ENCODE measurements around the gene AGBL5. TPM values are rescaled to one million over a fixed set of nuclear protein-coding genes. Genes with fewer than 3 reads are reported as not detected.
"Not testable (repeated sequence)": the region's sequence is repeated elsewhere in the genome, so short reads cannot be mapped to it uniquely, and the experiment has no call there.

Gene AGBL5
- total and polyA plus RNA-seq, 5 donors: 5.9 to 12.4 (median 11.0) TPM

DNA sequence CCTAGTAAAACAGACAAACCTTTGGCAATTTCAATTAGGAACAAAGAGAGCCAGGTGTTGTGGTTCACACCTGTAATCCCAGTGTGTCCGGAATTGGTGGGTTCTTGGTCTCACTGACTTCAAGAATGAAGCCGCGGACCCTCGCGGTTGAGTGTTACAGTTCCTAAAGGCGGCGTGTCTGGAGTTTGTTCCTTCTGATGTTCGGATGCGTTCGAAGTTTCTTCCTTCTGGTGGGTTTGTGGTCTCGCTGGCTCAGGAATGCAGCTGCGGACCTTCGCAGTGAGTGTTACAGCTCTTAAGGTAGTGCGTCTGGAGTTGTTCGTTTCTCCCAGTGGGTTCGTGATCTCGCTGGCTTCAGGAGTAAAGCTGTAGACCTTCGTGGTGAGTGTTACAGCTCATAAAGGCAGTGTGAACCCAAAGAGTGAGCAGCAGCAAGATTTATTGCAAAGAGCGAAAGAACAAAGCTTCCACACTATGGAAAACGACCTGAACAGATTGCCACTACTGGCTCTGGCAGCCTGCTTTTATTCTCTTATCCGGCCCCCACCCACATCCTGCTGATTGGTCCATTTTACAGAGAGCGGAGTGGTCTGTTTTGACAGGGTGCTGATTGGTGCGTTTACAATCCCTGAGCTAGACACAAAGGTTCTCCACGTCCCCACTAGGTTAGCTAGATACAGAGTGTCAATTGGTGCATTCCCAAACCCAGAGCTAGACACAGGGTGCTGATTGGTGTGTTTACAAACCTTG lies 59.3 kb downstream of the AGBL5 start:
- peak in 1 of 3 donors; percentile 11 for DNase-seq
- 85% methylated on average over 24 of the region's 24 CpGs for WGBS
- H3K27ac ChIP-seq (ENCODE audit: low read length); H3K9me3 ChIP-seq (ENCODE audit: control insufficient read depth, low read length); H3K4me1 ChIP-seq (ENCODE audit: control insufficient read depth, insufficient read depth, low read length); H3K27me3 ChIP-seq (ENCODE audit: control insufficient read depth, insufficient read depth); ATAC-seq; H3K4me3 ChIP-seq (ENCODE audit: low read length): not testable (repeated sequence)
- intact Hi-C loops (cut with DNase I): loop anchor here in 1 of 4 donors (5.0 kb wide), 1 partner anchor 77 kb away; no protein-coding TSS in a partner anchor

GRCh38 chr2:27111392-27112078 lies 60.1 kb downstream of the AGBL5 start:
- peak in 1 of 3 donors; percentile 28 for DNase-seq

GRCh38 chr2:27115519-27115918 lies 64.1 kb downstream of the AGBL5 start:
- Histone ChIP-seq H3K9me3 (ENCODE audit: control insufficient read depth, low read length) (no peaks in the 10 kb centered on the region), H3K4me3 (ENCODE audit: low read length) (no peak overlapping the region), H3K27me3 (ENCODE audit: control insufficient read depth, insufficient read depth) (no peaks in the 10 kb centered on the region), H3K27ac (ENCODE audit: low read length) (no peak overlapping the region), H3K4me1 (ENCODE audit: control insufficient read depth, insufficient read depth, low read length) (peaks cover 3% of the 10 kb centered on the region)
- DNase-seq (no peak), ATAC-seq (no peak)
- intact Hi-C loops (cut with DNase I): no loop called here
- WGBS: 61% methylated on average over 2 of the region's 2 CpGs

More at GRCh38 chr2:27111392-27112078, 60.1 kb downstream of the AGBL5 start:
- intact Hi-C loops (cut with DNase I): loop anchor here in 1 of 4 donors (5.0 kb wide), 1 partner anchor 76 kb away; no protein-coding TSS in a partner anchor
- not testable (repeated sequence) for H3K9me3 ChIP-seq (ENCODE audit: control insufficient read depth, low read length); H3K27me3 ChIP-seq (ENCODE audit: control insufficient read depth, insufficient read depth); H3K27ac ChIP-seq (ENCODE audit: low read length); H3K4me1 ChIP-seq (ENCODE audit: control insufficient read depth, insufficient read depth, low read length); H3K4me3 ChIP-seq (ENCODE audit: low read length); ATAC-seq
- WGBS: 90% methylated on average over 49 of the region's 49 CpGs

DNA sequence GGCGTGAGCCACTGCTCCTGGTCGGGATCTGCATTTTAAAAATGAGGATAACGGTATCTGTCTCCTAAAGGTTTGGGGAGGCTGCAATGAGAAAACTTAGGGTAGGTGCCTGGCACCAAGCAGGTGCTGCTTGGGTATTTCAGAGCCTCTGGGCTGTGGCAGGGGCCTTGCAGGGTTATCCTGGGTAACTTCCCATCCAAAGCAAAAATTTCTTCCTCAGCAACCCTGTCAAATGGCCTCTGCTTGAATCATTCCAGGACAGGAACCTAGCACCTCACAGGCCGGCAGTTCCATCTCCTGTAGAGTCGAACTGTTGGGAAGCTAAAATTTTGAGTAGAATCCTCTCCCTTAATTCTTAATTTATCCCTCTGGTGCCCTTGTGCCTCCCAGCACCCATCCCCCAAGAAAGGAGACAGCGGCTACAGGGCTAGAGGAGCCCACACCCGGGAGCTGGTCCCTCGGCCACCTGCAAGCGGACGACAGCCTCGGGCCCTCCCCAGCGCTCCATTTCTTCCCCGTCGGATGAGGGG lies 66.6 kb downstream of the AGBL5 start:
- 23% methylated on average over 14 of the region's 14 CpGs for WGBS
- H3K9me3 ChIP-seq (ENCODE audit: control insufficient read depth, low read length): no peaks in the 10 kb centered on the region
- no peak for ATAC-seq
- no peak overlapping the region for H3K27ac ChIP-seq (ENCODE audit: low read length)
- intact Hi-C loops (cut with DNase I): no loop called here
- H3K4me1 ChIP-seq (ENCODE audit: control insufficient read depth, insufficient read depth, low read length): peaks cover 3% of the 10 kb centered on the region
- no peaks in the 10 kb centered on the region for H3K27me3 ChIP-seq (ENCODE audit: control insufficient read depth, insufficient read depth)
- DNase-seq: peak in 1 of 3 donors; percentile 59
- peak overlapping the region; percentile 36 for H3K4me3 ChIP-seq (ENCODE audit: low read length)

DNA sequence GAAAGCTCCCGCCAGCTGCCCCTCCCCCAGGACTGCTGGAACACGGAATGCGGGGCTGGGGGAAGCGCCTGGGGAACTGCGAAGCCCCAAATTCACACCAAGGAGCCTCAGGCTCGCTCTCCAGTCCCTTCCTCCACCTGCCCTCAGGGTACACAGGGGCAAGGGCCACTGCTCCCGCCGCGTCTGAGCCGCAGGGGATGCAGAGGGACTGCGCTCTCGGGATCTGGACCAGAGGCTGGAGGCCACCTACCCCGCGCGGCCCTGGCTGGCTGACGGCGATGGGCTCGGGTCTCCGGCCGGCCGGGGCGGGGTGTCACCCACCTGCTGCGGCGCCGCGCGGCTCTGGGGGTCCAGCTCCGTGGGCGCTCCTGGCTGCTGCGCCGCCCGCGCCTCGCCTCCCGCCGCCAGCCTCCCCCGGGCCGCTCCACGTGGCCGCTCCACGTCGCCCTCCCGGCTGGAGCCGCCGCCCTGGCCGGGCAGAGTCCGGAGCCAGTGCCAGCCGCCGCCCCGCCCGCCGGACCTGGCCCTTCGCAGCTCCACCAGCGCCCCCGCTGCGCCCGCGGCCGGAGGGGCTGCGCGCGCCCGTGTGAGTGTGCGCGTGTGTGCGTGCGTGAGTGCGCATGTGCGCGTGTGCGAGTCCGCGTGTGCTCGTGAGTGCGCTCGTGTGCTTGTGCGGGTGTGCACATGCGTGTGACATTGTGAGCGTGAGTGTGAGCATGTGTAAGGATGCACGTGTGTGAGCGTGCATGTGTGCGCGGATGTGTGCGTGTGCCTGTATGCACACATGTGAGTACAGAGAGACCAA lies 67.3 kb downstream of the AGBL5 start, which contains the start of gene CGREF1:
Gene CGREF1 (minus strand): TSS at position 604 of the 805 bp plus-strand sequence. CDS start 14,762 bp downstream, outside the sequence.
- peaks cover 3% of the 10 kb centered on the region for H3K4me1 ChIP-seq (ENCODE audit: control insufficient read depth, insufficient read depth, low read length)
- 4% methylated on average over 84 of the region's 84 CpGs for WGBS
- peak in 1 of 3 donors; percentile 63 for DNase-seq
- H3K27me3 ChIP-seq (ENCODE audit: control insufficient read depth, insufficient read depth): no peaks in the 10 kb centered on the region
- intact Hi-C loops (cut with DNase I): no loop called here
- no peak within 1 kb of the TSS for H3K27ac ChIP-seq (ENCODE audit: low read length)
- H3K9me3 ChIP-seq (ENCODE audit: control insufficient read depth, low read length): no peaks in the 10 kb centered on the region
- H3K4me3 ChIP-seq (ENCODE audit: low read length): peak within 1 kb of the TSS; percentile 36
- ATAC-seq: no peak

DNA sequence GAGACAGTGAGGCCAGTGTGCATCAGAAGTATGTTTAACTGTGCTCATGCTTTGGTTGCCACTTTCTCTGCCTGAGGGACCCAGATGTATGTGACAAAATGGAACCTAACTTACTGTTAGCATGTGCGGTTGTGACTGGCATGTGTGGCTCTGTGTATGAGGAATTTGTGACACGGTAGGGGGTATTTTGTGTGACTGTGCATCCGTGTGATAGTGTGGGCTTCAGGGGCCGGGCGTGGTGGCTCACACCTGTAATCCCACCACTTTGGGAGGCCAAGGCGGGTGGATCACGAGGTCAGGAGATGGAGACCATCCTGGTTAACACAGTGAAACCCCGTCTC lies 67.8 kb downstream of the AGBL5 start:
- H3K4me1 ChIP-seq (ENCODE audit: control insufficient read depth, insufficient read depth, low read length); H3K9me3 ChIP-seq (ENCODE audit: control insufficient read depth, low read length); intact Hi-C loops (cut with DNase I); DNase-seq; H3K4me3 ChIP-seq (ENCODE audit: low read length); H3K27me3 ChIP-seq (ENCODE audit: control insufficient read depth, insufficient read depth); H3K27ac ChIP-seq (ENCODE audit: low read length); ATAC-seq: not testable (repeated sequence)
- WGBS: 80% methylated on average over 8 of the region's 8 CpGs

Other genes starting within 250 kb of the AGBL5 start
- not detected for gene DPYSL5, start 203.5 kb upstream of the AGBL5 start, total RNA-seq
- gene DPYSL5, start 203.5 kb upstream of the AGBL5 start, polyA plus RNA-seq: 0.05 TPM
- 10 to 100 TPM; 43.6 to 58.8 (median 49.9) TPM for gene MAPRE3, start 81.0 kb upstream of the AGBL5 start, total RNA-seq
- gene MAPRE3, start 81.0 kb upstream of the AGBL5 start, polyA plus RNA-seq: 85.1 TPM
- gene TMEM214, start 18.7 kb upstream of the AGBL5 start, total RNA-seq: 10 to 100 TPM; 40.8 to 56.7 (median 47.7) TPM
- gene TMEM214, start 18.7 kb upstream of the AGBL5 start, polyA plus RNA-seq: 29.4 TPM
- gene OST4, start 20.0 kb downstream of the AGBL5 start, total RNA-seq: 100 to 1,000 TPM; 372 to 487 (median 454) TPM
- 872 TPM for gene OST4, start 20.0 kb downstream of the AGBL5 start, polyA plus RNA-seq
- gene EMILIN1, start 26.9 kb downstream of the AGBL5 start, total RNA-seq: 10 to 100 TPM; 24.3 to 44.2 (median 38.9) TPM
- gene EMILIN1, start 26.9 kb downstream of the AGBL5 start, polyA plus RNA-seq: 30.0 TPM
- 1 to 10 TPM; 1.9 to 5.5 (median 3.2) TPM for gene KHK, start 35.1 kb downstream of the AGBL5 start, total RNA-seq
- 1.7 TPM for gene KHK, start 35.1 kb downstream of the AGBL5 start, polyA plus RNA-seq
- gene CGREF1, start 67.5 kb downstream of the AGBL5 start, total RNA-seq: 1 to 10 TPM; 4.0 to 9.6 (median 5.6) TPM
- gene CGREF1, start 67.5 kb downstream of the AGBL5 start, polyA plus RNA-seq: 4.7 TPM
- gene ABHD1, start 72.1 kb downstream of the AGBL5 start, total RNA-seq: 1 to 10 TPM; 1.6 to 4.7 (median 2.6) TPM
- gene ABHD1, start 72.1 kb downstream of the AGBL5 start, polyA plus RNA-seq: 5.1 TPM
- gene PREB, start 83.0 kb downstream of the AGBL5 start, total RNA-seq: 10 to 100 TPM; 46.3 to 52.7 (median 47.9) TPM
- gene PREB, start 83.0 kb downstream of the AGBL5 start, polyA plus RNA-seq: 48.5 TPM
- not detected for gene PRR30, start 87.7 kb downstream of the AGBL5 start, total RNA-seq
- not detected for gene PRR30, start 87.7 kb downstream of the AGBL5 start, polyA plus RNA-seq
- under 1 TPM; 0.06 to 0.15 (median 0.11) TPM for gene TCF23, start 97.3 kb downstream of the AGBL5 start, total RNA-seq
- gene TCF23, start 97.3 kb downstream of the AGBL5 start, polyA plus RNA-seq: 0.05 TPM
- gene ATRAID, start 160.4 kb downstream of the AGBL5 start, total RNA-seq: 100 to 1,000 TPM; 124 to 177 (median 144) TPM
- gene ATRAID, start 160.4 kb downstream of the AGBL5 start, polyA plus RNA-seq: 256 TPM
- 10 to 100 TPM in 3 of 4 donors, 1 to 10 TPM in 1; 8.1 to 14.1 (median 12.8) TPM for gene SLC5A6, start 160.6 kb downstream of the AGBL5 start, total RNA-seq
- 7.8 TPM for gene SLC5A6, start 160.6 kb downstream of the AGBL5 start, polyA plus RNA-seq
- 10 to 100 TPM in 2 of 4 donors, 1 to 10 TPM in 2; 9.0 to 12.0 (median 10.0) TPM for gene CAD, start 165.7 kb downstream of the AGBL5 start, total RNA-seq
- gene CAD, start 165.7 kb downstream of the AGBL5 start, polyA plus RNA-seq: 6.0 TPM
- gene SLC30A3, start 211.4 kb downstream of the AGBL5 start, total RNA-seq: 10 to 100 TPM in 1 of 4 donors, 1 to 10 TPM in 3; 9.4 to 17.3 (median 9.6) TPM
- gene SLC30A3, start 211.4 kb downstream of the AGBL5 start, polyA plus RNA-seq: 7.3 TPM
- gene DNAJC5G, start 223.8 kb downstream of the AGBL5 start, total RNA-seq: 1 to 10 TPM; 1.3 to 3.0 (median 1.8) TPM
- gene DNAJC5G, start 223.8 kb downstream of the AGBL5 start, polyA plus RNA-seq: 2.2 TPM
- gene TRIM54, start 230.8 kb downstream of the AGBL5 start, total RNA-seq: 100 to 1,000 TPM; 101 to 188 (median 149) TPM
- 144 TPM for gene TRIM54, start 230.8 kb downstream of the AGBL5 start, polyA plus RNA-seq

Measured in right cardiac atrium (tissue), 5 donors.